Stimulated activated effector memory CD8-positive, alpha-beta T cell treated with anti-CD3 and anti-CD28 coated beads, Interleukin-12 subunit alpha, Interleukin-12 subunit beta, amount 100 ng/mL, for 72 hours (primary cell): Measurements from ENCODE around the gene SPAG4.

Source experiments
- ATAC-seq: fragments of 150-1000 bp; cut with Tn5 transposase; 2 replicates; pipeline ENCODE4 v1.10.0; 2021
- DNase-seq, 2 donors: peaks; one replicate each; pipeline ENCODE4 v3.0.0; 2021 to 2022; ENCODE audit warnings: low spot score in 2 of 2
- H3K27ac Mint-ChIP-seq: one replicate; pipeline ENCODE4 v1.8.0; 2022; ENCODE audit warnings: mild to moderate bottlenecking, mixed read lengths
- H3K36me3 Mint-ChIP-seq: one replicate; pipeline ENCODE4 v1.8.0; 2022; ENCODE audit warnings: mild to moderate bottlenecking, mixed read lengths
- H3K4me1 Mint-ChIP-seq: one replicate; pipeline ENCODE4 v1.8.0; 2022; ENCODE audit warnings: mixed read lengths
- H3K4me3 Mint-ChIP-seq: one replicate; pipeline ENCODE4 v1.8.0; 2022; ENCODE audit warnings: mild to moderate bottlenecking, mixed read lengths
- H3K9me3 Mint-ChIP-seq: one replicate; pipeline ENCODE4 v1.8.0; 2022; ENCODE audit warnings: mixed read lengths

SPAG4 gene

GRCh38 chr20:35629427-35630145 is 14.0 kb downstream of the SPAG4 start:
- H3K4me1 Mint-ChIP-seq: peaks cover 7% of the 10 kb centered on the region
- peaks cover 80% of the 10 kb centered on the region for H3K36me3 Mint-ChIP-seq
- H3K27ac Mint-ChIP-seq: peak overlapping the region; percentile 43
- ATAC-seq (no peak), DNase-seq (no peak)
- no peaks in the 10 kb centered on the region for H3K9me3 Mint-ChIP-seq
- H3K4me3 Mint-ChIP-seq: no peak overlapping the region

DNA sequence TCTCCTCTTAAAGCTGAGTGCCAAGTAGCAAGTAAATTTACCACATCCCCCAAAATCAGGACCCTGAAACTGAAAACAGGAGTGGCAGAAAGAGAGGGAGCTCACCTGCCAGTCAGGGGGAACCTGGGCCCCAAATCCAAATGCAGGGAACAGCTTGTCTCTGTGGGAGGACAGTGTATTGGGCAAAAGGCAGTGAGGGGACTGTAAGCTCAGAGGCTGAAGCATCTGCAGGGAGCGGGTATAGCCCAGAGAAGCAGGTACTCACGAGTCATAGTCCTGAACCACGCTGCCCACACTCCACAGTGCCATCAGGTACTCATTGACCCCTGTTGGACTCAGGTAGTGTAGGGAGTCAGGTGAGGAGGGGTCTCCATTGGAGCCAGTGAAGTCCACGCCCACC is 15.0 kb downstream of the SPAG4 start:
- Mint-ChIP-seq H3K27ac (no peak overlapping the region), H3K4me1 (peaks cover 17% of the 10 kb centered on the region), H3K4me3 (no peak overlapping the region), H3K9me3 (no peaks in the 10 kb centered on the region), H3K36me3 (peaks cover 77% of the 10 kb centered on the region)
- DNase-seq: no peak
- ATAC-seq: peak; percentile 37

GRCh38 chr20:35632539-35633115 is 17.0 kb downstream of the SPAG4 start:
- peak overlapping the region; percentile 24 for H3K27ac Mint-ChIP-seq
- DNase-seq: no peak
- peaks cover 57% of the 10 kb centered on the region for H3K36me3 Mint-ChIP-seq
- no peak overlapping the region for H3K4me3 Mint-ChIP-seq
- no peak for ATAC-seq
- H3K4me1 Mint-ChIP-seq: peaks cover 33% of the 10 kb centered on the region
- H3K9me3 Mint-ChIP-seq: no peaks in the 10 kb centered on the region

- ATAC-seq (no peak), DNase-seq (no peak)
- Mint-ChIP-seq H3K27ac (peak overlapping the region; percentile 84), H3K36me3 (peaks cover 27% of the 10 kb centered on the region), H3K9me3 (no peaks in the 10 kb centered on the region), H3K4me1 (peaks cover 50% of the 10 kb centered on the region), H3K4me3 (no peak overlapping the region)
Observed at GRCh38 chr20:35635652-35636051, 20.0 kb downstream of the SPAG4 start.

- no peak for ATAC-seq
- DNase-seq: no peak
- H3K4me1 Mint-ChIP-seq: peaks cover 54% of the 10 kb centered on the region
- H3K36me3 Mint-ChIP-seq: peaks cover 24% of the 10 kb centered on the region
- peak overlapping the region; percentile 84 for H3K27ac Mint-ChIP-seq
- H3K4me3 Mint-ChIP-seq: no peak overlapping the region
- no peaks in the 10 kb centered on the region for H3K9me3 Mint-ChIP-seq
Observed at GRCh38 chr20:35636095-35636494, 20.5 kb downstream of the SPAG4 start.

DNA sequence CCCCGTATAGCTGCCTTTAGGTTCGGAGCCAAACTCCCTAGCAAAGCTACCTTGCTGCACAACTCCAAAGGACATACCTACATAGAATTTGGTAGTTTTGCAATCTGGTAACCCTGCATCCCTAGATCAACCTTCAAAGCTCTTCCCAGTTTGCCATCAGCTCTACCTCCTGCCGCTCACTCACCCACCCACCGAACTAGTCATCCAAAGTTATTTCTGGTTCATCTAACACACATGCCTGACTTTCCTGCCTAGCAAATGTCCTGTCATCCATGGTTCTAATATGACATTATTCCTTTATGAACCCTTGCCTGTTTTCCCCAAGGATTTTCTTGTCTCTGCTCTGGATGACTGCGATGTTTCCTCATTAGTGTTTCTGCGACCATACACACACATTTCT is 21.6 kb downstream of the SPAG4 start:
- Mint-ChIP-seq H3K4me1 (peaks cover 65% of the 10 kb centered on the region), H3K27ac (peak overlapping the region; percentile 32)

DNA sequence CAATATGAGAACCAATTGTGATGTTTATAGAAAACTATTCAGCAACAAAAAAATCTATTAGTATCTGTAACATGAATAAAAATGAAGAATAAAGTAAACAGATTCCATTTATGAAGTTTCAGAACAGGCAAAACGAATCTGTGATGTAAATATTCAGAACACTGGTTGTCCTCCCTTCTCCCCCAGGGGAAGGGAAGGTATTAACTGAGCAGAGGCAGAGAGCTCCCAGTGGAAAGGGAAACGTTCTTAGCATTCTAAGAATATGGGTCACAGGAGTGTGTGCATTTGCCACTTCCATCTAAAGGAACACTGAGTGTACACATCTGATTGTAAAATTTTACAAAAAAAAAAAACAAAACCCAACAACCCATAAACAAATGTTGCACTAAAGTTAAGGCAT is 23.1 kb downstream of the SPAG4 start:
- H3K36me3 Mint-ChIP-seq: peaks cover 15% of the 10 kb centered on the region
- no peaks in the 10 kb centered on the region for H3K9me3 Mint-ChIP-seq
- ATAC-seq (no peak), DNase-seq (no peak)
- peaks cover 72% of the 10 kb centered on the region for H3K4me1 Mint-ChIP-seq
- H3K4me3 Mint-ChIP-seq: no peak overlapping the region
- H3K27ac Mint-ChIP-seq: no peak overlapping the region

More for the DNA sequence above, 21.6 kb downstream of the SPAG4 start:
- Mint-ChIP-seq H3K36me3 (peaks cover 12% of the 10 kb centered on the region), H3K4me3 (no peak overlapping the region), H3K9me3 (no peaks in the 10 kb centered on the region)
- ATAC-seq (no peak), DNase-seq (no peak)

GRCh38 chr20:35640724-35641123 is 25.1 kb downstream of the SPAG4 start:
- DNase-seq (peak in 1 of 2 donors; percentile 40), ATAC-seq (no peak)
- Mint-ChIP-seq H3K27ac (peak overlapping the region; percentile 55), H3K36me3 (peaks cover 9% of the 10 kb centered on the region), H3K9me3 (no peaks in the 10 kb centered on the region), H3K4me3 (no peak overlapping the region), H3K4me1 (peaks cover 73% of the 10 kb centered on the region)

DNA sequence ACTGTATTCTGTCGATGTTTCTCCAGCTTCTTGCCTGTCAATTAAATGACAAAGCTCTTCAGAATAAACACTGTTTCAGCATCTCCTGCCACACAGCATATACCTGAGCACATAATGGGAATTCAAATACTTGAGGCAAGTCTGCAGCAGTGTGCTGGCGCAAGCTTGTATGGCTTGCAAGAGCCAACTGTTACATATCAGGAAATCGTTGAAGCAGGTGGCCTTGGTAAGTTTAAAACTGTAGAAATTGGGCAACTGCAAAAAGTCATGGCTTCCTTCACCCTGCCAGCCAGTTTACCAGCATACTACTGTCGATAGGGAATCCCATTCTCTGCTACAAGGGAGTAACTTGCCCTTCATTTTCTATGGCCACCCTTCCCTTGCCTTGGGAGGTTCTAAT is 26.1 kb downstream of the SPAG4 start:
- DNase-seq: peak in 1 of 2 donors; percentile 44
- H3K36me3 Mint-ChIP-seq: peaks cover 16% of the 10 kb centered on the region
- H3K27ac Mint-ChIP-seq: peak overlapping the region; percentile 80
- H3K9me3 Mint-ChIP-seq: no peaks in the 10 kb centered on the region
- no peak for ATAC-seq
- H3K4me1 Mint-ChIP-seq: peaks cover 75% of the 10 kb centered on the region
- H3K4me3 Mint-ChIP-seq: no peak overlapping the region

DNA sequence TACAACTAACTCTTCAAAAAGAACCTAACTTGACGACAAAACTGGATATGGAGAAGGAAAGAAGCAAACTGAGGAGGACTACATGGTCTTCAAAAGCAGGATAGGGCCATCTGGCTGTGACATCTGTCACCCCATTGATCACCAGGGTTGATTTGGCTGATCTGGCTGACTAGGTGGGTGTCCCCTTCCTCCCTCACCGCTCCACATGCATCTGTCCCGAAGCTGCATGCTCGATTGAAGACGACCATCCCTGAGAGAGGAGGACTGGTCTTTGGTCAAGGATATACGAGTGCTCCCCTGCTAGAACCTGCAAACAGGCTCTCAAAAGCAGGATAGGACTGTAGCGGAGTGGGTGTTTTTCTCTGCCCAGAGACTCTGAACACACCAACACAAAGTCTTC is 27.4 kb downstream of the SPAG4 start:
- H3K4me1 Mint-ChIP-seq: peaks cover 63% of the 10 kb centered on the region
- H3K9me3 Mint-ChIP-seq: no peaks in the 10 kb centered on the region
- peaks cover 19% of the 10 kb centered on the region for H3K36me3 Mint-ChIP-seq
- no peak for ATAC-seq
- no peak overlapping the region for H3K4me3 Mint-ChIP-seq
- H3K27ac Mint-ChIP-seq: no peak overlapping the region
- peak in 1 of 2 donors; percentile 45 for DNase-seq

GRCh38 chr20:35644806-35645205 is 29.2 kb downstream of the SPAG4 start:
- Mint-ChIP-seq H3K27ac (no peak overlapping the region), H3K4me3 (no peak overlapping the region), H3K36me3 (peaks cover 19% of the 10 kb centered on the region), H3K4me1 (peaks cover 72% of the 10 kb centered on the region), H3K9me3 (no peaks in the 10 kb centered on the region)
- ATAC-seq (no peak), DNase-seq (no peak)

GRCh38 chr20:35648836-35649235 is 33.2 kb downstream of the SPAG4 start:
- DNase-seq (no peak), ATAC-seq (no peak)
- Mint-ChIP-seq H3K27ac (peak overlapping the region; percentile 12), H3K36me3 (peaks cover 13% of the 10 kb centered on the region), H3K9me3 (no peaks in the 10 kb centered on the region), H3K4me3 (no peak overlapping the region), H3K4me1 (peaks cover 48% of the 10 kb centered on the region)

- Mint-ChIP-seq H3K4me3 (no peak overlapping the region), H3K4me1 (peaks cover 36% of the 10 kb centered on the region), H3K9me3 (no peaks in the 10 kb centered on the region), H3K36me3 (peaks cover 10% of the 10 kb centered on the region), H3K27ac (peak overlapping the region; percentile 14)
- no peak for ATAC-seq
- no peak for DNase-seq
Observed at GRCh38 chr20:35650632-35651031, 35.0 kb downstream of the SPAG4 start.

DNA sequence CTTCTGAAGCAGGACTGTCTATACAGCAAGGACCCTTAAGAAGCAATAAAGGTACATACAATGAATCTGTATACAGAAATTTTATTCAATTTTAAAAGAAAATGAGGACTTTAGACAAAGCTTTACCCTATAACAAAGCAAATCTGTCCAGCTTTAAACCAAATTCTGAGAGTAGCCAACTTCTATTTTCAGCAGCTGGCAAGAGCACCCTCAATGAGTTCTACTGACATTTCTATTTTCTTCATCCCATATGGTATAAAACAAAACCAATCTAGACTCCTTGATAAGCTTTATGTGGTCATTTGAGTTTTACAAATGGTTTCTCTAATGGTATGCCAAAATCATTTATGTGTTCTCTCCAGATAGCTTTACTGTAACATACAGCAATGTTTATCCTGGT is 36.3 kb downstream of the SPAG4 start:
- Mint-ChIP-seq H3K36me3 (peaks cover 1% of the 10 kb centered on the region), H3K4me1 (peaks cover 30% of the 10 kb centered on the region), H3K27ac (no peak overlapping the region), H3K9me3 (no peaks in the 10 kb centered on the region), H3K4me3 (no peak overlapping the region)
- DNase-seq (no peak), ATAC-seq (no peak)

DNA sequence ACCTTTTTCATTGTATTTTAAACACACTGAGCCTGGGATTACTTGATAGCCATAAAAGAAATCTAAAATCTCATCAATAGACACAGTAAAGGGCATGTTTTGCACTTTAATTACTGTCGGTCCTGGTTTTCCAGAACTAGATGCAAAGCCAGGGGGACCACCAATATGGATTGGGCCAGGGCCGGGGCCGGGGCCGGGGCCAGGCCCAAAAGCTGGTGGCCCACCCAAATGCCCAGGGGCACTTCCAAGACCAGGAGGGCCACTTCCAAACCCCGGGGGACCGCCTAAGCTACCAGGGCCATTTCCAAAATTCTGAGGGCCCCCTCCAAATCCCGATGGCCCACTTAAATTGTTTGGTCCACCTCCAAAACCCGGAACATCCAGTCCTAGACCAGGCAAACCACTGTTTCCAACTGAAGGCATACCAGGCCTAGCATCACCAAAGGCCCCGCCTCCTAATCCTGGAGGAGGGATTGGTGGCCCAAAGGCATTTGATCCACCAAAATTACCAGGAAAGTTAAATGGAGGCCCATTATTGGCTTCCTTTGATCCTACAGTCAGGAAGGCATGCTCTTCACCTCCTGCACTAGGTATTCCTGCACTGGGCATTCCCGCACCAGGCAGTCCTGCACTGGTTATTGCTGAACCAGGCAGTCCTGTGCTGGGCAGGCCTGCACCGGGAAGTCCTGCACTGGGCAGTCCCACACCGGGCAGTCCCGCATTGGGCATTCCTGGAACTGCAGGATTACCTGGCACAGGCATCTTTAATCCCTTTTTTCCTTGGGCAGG is 37.2 kb downstream of the SPAG4 start:
- Mint-ChIP-seq H3K27ac (no peak overlapping the region), H3K4me3 (no peak overlapping the region), H3K9me3 (no peaks in the 10 kb centered on the region)

DNA sequence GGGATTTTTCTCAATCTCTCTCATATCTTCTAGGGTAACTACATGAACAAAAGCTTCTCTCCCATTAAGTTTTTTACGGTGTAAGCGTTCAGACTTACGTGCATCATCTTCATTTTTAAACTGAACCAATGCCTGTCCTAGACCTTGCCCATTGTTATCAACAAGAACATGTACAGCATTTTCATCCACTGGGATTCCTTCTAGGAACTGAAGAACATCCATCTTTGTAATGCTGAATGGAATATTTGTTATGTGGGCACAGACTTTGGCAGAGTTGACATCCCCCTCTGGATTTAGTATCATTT is 37.8 kb downstream of the SPAG4 start:
- H3K4me1 Mint-ChIP-seq: peaks cover 32% of the 10 kb centered on the region

More for the DNA sequence above, 37.2 kb downstream of the SPAG4 start:
- H3K36me3 Mint-ChIP-seq: no peaks in the 10 kb centered on the region
- peaks cover 37% of the 10 kb centered on the region for H3K4me1 Mint-ChIP-seq
- ATAC-seq (no peak), DNase-seq (no peak)

More for the DNA sequence above, 37.8 kb downstream of the SPAG4 start:
- H3K27ac Mint-ChIP-seq: no peak overlapping the region
- ATAC-seq (no peak), DNase-seq (no peak)
- H3K36me3 Mint-ChIP-seq: peaks cover 5% of the 10 kb centered on the region
- no peak overlapping the region for H3K4me3 Mint-ChIP-seq
- H3K9me3 Mint-ChIP-seq: no peaks in the 10 kb centered on the region
